Right lobe of liver (tissue), 4 donors: ENCODE measurements around the gene PPARA.

Source experiments
- POLR2A ChIP-seq: fragments of 450-650 bp; IDR thresholded peaks from one replicate; pipeline ENCODE4 v1.6.1; 2017; ENCODE audit warnings: antibody characterized with exemption, mild to moderate bottlenecking
- TF ChIP-seq, protein P1 (sequence below), 4 donors: fragments of 200-600 bp in 3 of 4; fragments of 450-650 bp in 1 of 4; IDR thresholded peaks; one replicate each; pipeline versions ENCODE4 v1.5.1 to v1.8.0; 2016 to 2022; ENCODE audit warnings: antibody characterized with exemption in 4 of 4, mild to moderate bottlenecking in 2 of 4
- donor health status: DM: no; HTN: no; CAD: no.
- donor health status: DM: no; HTN: no; CAD: no.
- donor health status: DM: no; HTN: yes; CAD: no.

DNA sequence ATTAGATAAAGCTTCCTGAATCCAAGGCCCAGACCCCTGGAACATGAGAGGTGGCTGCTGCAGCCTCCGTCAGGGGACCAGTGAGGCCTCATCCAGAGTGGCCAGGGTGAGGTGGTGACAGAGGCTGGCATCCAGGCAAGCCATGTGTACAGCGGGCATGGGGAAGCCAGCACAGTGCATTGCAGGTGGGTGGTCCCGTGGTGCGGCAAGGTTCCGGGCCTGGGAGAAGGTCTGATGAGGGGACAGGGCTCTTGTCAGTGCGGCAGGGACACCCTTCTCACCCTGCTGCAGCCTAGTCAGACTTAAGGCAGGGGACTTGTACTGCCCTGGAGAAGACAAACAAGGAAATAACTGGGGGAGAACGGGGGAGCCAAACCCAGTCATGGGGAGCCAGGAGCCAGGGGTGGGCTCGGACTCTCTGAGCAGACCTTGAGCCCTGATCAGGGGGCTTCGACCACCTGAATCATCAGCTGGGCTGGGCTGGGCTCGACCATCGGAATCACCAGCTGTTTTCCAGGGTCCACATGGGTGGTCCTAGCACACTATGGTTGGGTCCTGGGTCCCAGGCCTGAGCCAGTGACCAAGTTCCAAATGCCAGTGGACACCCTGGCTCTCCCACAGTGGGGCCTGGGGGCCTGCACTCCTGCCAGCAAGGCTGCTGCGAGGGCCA lies 122.6 kb downstream of the PPARA start:
- TF ChIP-seq, protein P1, sequence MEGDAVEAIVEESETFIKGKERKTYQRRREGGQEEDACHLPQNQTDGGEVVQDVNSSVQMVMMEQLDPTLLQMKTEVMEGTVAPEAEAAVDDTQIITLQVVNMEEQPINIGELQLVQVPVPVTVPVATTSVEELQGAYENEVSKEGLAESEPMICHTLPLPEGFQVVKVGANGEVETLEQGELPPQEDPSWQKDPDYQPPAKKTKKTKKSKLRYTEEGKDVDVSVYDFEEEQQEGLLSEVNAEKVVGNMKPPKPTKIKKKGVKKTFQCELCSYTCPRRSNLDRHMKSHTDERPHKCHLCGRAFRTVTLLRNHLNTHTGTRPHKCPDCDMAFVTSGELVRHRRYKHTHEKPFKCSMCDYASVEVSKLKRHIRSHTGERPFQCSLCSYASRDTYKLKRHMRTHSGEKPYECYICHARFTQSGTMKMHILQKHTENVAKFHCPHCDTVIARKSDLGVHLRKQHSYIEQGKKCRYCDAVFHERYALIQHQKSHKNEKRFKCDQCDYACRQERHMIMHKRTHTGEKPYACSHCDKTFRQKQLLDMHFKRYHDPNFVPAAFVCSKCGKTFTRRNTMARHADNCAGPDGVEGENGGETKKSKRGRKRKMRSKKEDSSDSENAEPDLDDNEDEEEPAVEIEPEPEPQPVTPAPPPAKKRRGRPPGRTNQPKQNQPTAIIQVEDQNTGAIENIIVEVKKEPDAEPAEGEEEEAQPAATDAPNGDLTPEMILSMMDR (IDR thresholded peaks at IDR 0.05): no peak
- no peak for TF ChIP-seq POLR2A
